DOHH2 (cell line): ENCODE results near the gene PEX6.

ENCODE experiments used
- CTCF ChIP-seq: fragments of 200-600 bp; sonication (generic); IDR thresholded peaks from one replicate; pipeline ENCODE4 v1.5.1; 2014; ENCODE audit warnings: antibody characterized with exemption, mild to moderate bottlenecking, low read depth, low read length; ENCODE audit not compliant: poor library complexity, severe bottlenecking
- EZH2phosphoT487 ChIP-seq: fragments of 200-600 bp; sonication (generic); IDR thresholded peaks from 2 replicates; pipeline ENCODE4 v1.6.1; 2017; ENCODE audit warnings: borderline replicate concordance, mild to moderate bottlenecking, antibody characterized with exemption, low read length, moderate library complexity, mixed read lengths

GRCh38 chr6:43014434-43014909 lies 35.5 kb upstream of the PEX6 start:
- TF ChIP-seq CTCF (no peak), EZH2phosphoT487 (no peak)
